ENCODE data around the gene IQCE.

Gene IQCE

GRCh38 chr7:2633538-2634266 lies 74.9 kb downstream of the IQCE start:
- peak; percentile 56 for DNase-seq (ENCODE audit: low read depth)

GRCh38 chr7:2634267-2635145 lies 75.7 kb downstream of the IQCE start:
- DNase-seq (ENCODE audit: low read depth) = no peak

GRCh38 chr7:2635148-2635668 lies 76.4 kb downstream of the IQCE start:
- no peak for DNase-seq (ENCODE audit: low read depth)

GRCh38 chr7:2635810-2636701 lies 77.3 kb downstream of the IQCE start:
- no peak for DNase-seq (ENCODE audit: low read depth)

GRCh38 chr7:2637066-2637471 lies 78.3 kb downstream of the IQCE start:
- DNase-seq (ENCODE audit: low read depth) = no peak

- no peak for DNase-seq (ENCODE audit: low read depth)
Measured at GRCh38 chr7:2637505-2638223, 78.9 kb downstream of the IQCE start.

GRCh38 chr7:2638224-2638991 lies 79.6 kb downstream of the IQCE start:
- DNase-seq (ENCODE audit: low read depth) = peak; percentile 44

- DNase-seq (ENCODE audit: low read depth) = no peak
Measured at GRCh38 chr7:2639181-2639681, 80.5 kb downstream of the IQCE start.

- DNase-seq (ENCODE audit: low read depth) = no peak
Measured at GRCh38 chr7:2639695-2640481, 81.1 kb downstream of the IQCE start.

- no peak for DNase-seq (ENCODE audit: low read depth)
Measured at GRCh38 chr7:2640482-2640830, 81.7 kb downstream of the IQCE start.

GRCh38 chr7:2640846-2641316 lies 82.1 kb downstream of the IQCE start:
- DNase-seq (ENCODE audit: low read depth) = no peak

GRCh38 chr7:2641406-2642393 lies 82.9 kb downstream of the IQCE start:
- DNase-seq (ENCODE audit: low read depth) = no peak

GRCh38 chr7:2643386-2644219 lies 84.8 kb downstream of the IQCE start:
- DNase-seq (ENCODE audit: low read depth) = no peak

- no peak for DNase-seq (ENCODE audit: low read depth)
Measured at GRCh38 chr7:2644220-2644561, 85.4 kb downstream of the IQCE start.

- no peak for DNase-seq (ENCODE audit: low read depth)
Measured at GRCh38 chr7:2644562-2645273, 85.9 kb downstream of the IQCE start.

- no peak for DNase-seq (ENCODE audit: low read depth)
Measured at GRCh38 chr7:2645274-2645868, 86.6 kb downstream of the IQCE start.

- DNase-seq (ENCODE audit: low read depth) = no peak
Measured at GRCh38 chr7:2646336-2646679, 87.5 kb downstream of the IQCE start.

All from HS-5 (cell line).